GM23338 (cell line): ENCODE results near the gene PAXX. TPM values are rescaled to one million over a fixed set of nuclear protein-coding genes. Genes with fewer than 3 reads are reported as not detected.

Source experiments
- ATAC-seq: fragments of 200-7000 bp; cut with Tn5 transposase; 3 replicates; pipeline ENCODE4 v1.9.1; 2020
- DNase-seq: peaks from one replicate; pipeline ENCODE4 v3.0.0-alpha.2; 2015; ENCODE audit warnings: low spot score
- H2AFZ ChIP-seq: fragments of 200-600 bp; sonication (generic); 2 replicates; pipeline ENCODE4 v1.8.0; 2016; ENCODE audit warnings: antibody characterized with exemption, mild to moderate bottlenecking, moderate library complexity
- H3F3A ChIP-seq: fragments of 200-600 bp; sonication (generic); replicated peaks from 2 replicates; pipeline ENCODE4 v1.8.0; 2017; ENCODE audit warnings: antibody characterized with exemption, mixed run types, low read depth
- H3K27ac ChIP-seq: fragments of 200-600 bp; sonication (generic); 2 replicates; pipeline ENCODE4 v1.6.1; 2016; ENCODE audit warnings: low read depth
- H3K27me3 ChIP-seq: fragments of 200-600 bp; sonication (generic); 2 replicates; pipeline ENCODE4 v1.8.0; 2016; ENCODE audit warnings: mild to moderate bottlenecking, mixed run types, moderate library complexity; ENCODE audit not compliant: insufficient read depth
- H3K36me3 ChIP-seq: fragments of 200-600 bp; sonication (generic); 2 replicates; pipeline ENCODE4 v1.8.0; 2016; ENCODE audit warnings: mild to moderate bottlenecking; ENCODE audit not compliant: insufficient read depth
- H3K4me1 ChIP-seq: fragments of 200-600 bp; sonication (generic); 2 replicates; pipeline ENCODE4 v1.8.0; 2016; ENCODE audit warnings: mild to moderate bottlenecking, moderate library complexity; ENCODE audit not compliant: insufficient read depth
- H3K4me2 ChIP-seq: fragments of 200-600 bp; sonication (generic); 2 replicates; pipeline ENCODE4 v1.7.1; 2017; ENCODE audit warnings: mixed run types
- H3K4me3 ChIP-seq: fragments of 200-600 bp; sonication (generic); 2 replicates; pipeline ENCODE4 v1.6.1; 2016; ENCODE audit warnings: mixed run types
- H3K79me2 ChIP-seq: fragments of 200-600 bp; sonication (generic); replicated peaks from 2 replicates; pipeline ENCODE4 v1.8.0; 2017; ENCODE audit warnings: mild to moderate bottlenecking; ENCODE audit not compliant: insufficient read depth
- H3K9me2 ChIP-seq: fragments of 200-600 bp; sonication (generic); 2 replicates; pipeline ENCODE4 v1.8.0; 2017; ENCODE audit not compliant: insufficient read depth
- H4K20me1 ChIP-seq: fragments of 200-600 bp; sonication (generic); replicated peaks from 2 replicates; pipeline ENCODE4 v1.8.0; 2017; ENCODE audit warnings: mild to moderate bottlenecking; ENCODE audit not compliant: insufficient read depth
- H3K27ac Mint-ChIP-seq: 2 replicates; pipeline ENCODE4 v1.8.0; 2020; ENCODE audit warnings: inconsistent platforms, mild to moderate bottlenecking, moderate library complexity, mixed read lengths
- H3K27me3 Mint-ChIP-seq: 3 replicates; pipeline ENCODE4 v1.8.0; 2022; ENCODE audit warnings: low read depth, mild to moderate bottlenecking, moderate library complexity, mixed read lengths, inconsistent platforms; ENCODE audit not compliant: insufficient read depth, poor library complexity
- H3K36me3 Mint-ChIP-seq: 3 replicates; pipeline ENCODE4 v1.8.0; 2021; ENCODE audit warnings: low read depth, mild to moderate bottlenecking, inconsistent platforms, moderate library complexity, mixed read lengths
- H3K4me1 Mint-ChIP-seq: 3 replicates; pipeline ENCODE4 v1.8.0; 2020; ENCODE audit warnings: mild to moderate bottlenecking, inconsistent platforms, mixed read lengths
- H3K4me3 Mint-ChIP-seq: 3 replicates; pipeline ENCODE4 v1.8.0; 2021; ENCODE audit warnings: moderate library complexity, mild to moderate bottlenecking, inconsistent platforms, mixed read lengths
- H3K9me3 Mint-ChIP-seq: 3 replicates; pipeline ENCODE4 v1.8.0; 2020; ENCODE audit warnings: moderate library complexity, mild to moderate bottlenecking, inconsistent platforms, mixed read lengths
- CREB1 ChIP-seq: fragments of 250-450 bp; sonication (Bioruptor Pico); IDR thresholded peaks from 2 replicates; pipeline ENCODE4 v1.5.0; 2020; ENCODE audit warnings: low read depth, mild to moderate bottlenecking, moderate library complexity
- CTCF ChIP-seq, 2 experiments: fragments of 200-600 bp in 1 of 2; sonication (generic) in 1 of 2; conservative IDR thresholded peaks; 2 replicates each; pipeline versions ENCODE4 v1.5.1 to v1.6.1; 2016 to 2017; ENCODE audit warnings: antibody characterized with exemption in 2 of 2, low read depth in 2 of 2, mild to moderate bottlenecking in 2 of 2, moderate library complexity in 1 of 2
- ETS1 ChIP-seq: IDR thresholded peaks from 2 replicates; pipeline ENCODE4 v1.6.1; 2016; ENCODE audit warnings: antibody characterized with exemption
- EZH2 ChIP-seq: fragments of 200-600 bp; sonication (generic); IDR thresholded peaks from one replicate; pipeline ENCODE4 v1.8.0; 2017; ENCODE audit warnings: antibody characterized with exemption, mild to moderate bottlenecking, low read depth; ENCODE audit not compliant: unreplicated experiment
- EZH2phosphoT487 ChIP-seq: fragments of 200-600 bp; sonication (generic); IDR thresholded peaks from one replicate; pipeline ENCODE4 v1.8.1; 2018; ENCODE audit warnings: antibody characterized with exemption; ENCODE audit not compliant: unreplicated experiment
- JUNB ChIP-seq: IDR thresholded peaks from one replicate; pipeline ENCODE4 v1.6.1; 2016; ENCODE audit warnings: antibody characterized with exemption; ENCODE audit not compliant: unreplicated experiment
- NANOG ChIP-seq: IDR thresholded peaks from 2 replicates; pipeline ENCODE4 v1.6.1; 2016; ENCODE audit warnings: antibody characterized with exemption, borderline replicate concordance
- POLR2AphosphoS5 ChIP-seq: IDR thresholded peaks from 2 replicates; pipeline ENCODE4 v1.6.1; 2016; ENCODE audit warnings: antibody characterized with exemption, low read depth
- REST ChIP-seq: IDR thresholded peaks from one replicate; pipeline ENCODE4 v1.6.1; 2018; ENCODE audit warnings: antibody characterized with exemption; ENCODE audit not compliant: unreplicated experiment
- STAT1 ChIP-seq: IDR thresholded peaks from one replicate; pipeline ENCODE4 v1.6.1; 2016; ENCODE audit warnings: antibody characterized with exemption; ENCODE audit not compliant: unreplicated experiment
- ZNF114 ChIP-seq: fragments of 250-450 bp; sonication (Bioruptor Pico); IDR thresholded peaks from 2 replicates; pipeline ENCODE4 v1.5.0; 2020; ENCODE audit warnings: mild to moderate bottlenecking, moderate library complexity
- ZNF331 ChIP-seq: fragments of 250-450 bp; sonication (Bioruptor Pico); IDR thresholded peaks from 2 replicates; pipeline ENCODE4 v1.5.0; 2020; ENCODE audit warnings: low read depth, mild to moderate bottlenecking, moderate library complexity
- ZNF462 ChIP-seq: fragments of 250-450 bp; sonication (Bioruptor Pico); IDR thresholded peaks from 2 replicates; pipeline ENCODE4 v1.5.0; 2020; ENCODE audit warnings: mild to moderate bottlenecking, moderate library complexity
- polyA plus RNA-seq: library from polyadenylated mRNA; unstranded; fragments of >200 nt; fragmentation: Nextera tagmentation; extraction: Ambion mirVana; gene quantifications from 2 replicates; pipeline ENCODE4 v1.2.1, GENCODE V29; 2016
- total RNA-seq: library from RNA; depleted of rRNA; stranded (reverse); fragments of >200 nt; shearing (Covaris generic); gene quantifications from 2 replicates; pipeline ENCODE4 v1.2.3, GENCODE V29; 2014

The PAXX gene
- total and polyA plus RNA-seq, 2 experiments from 2014 or later = 71.5 to 86.0 TPM

- Mint-ChIP-seq H3K9me3 (no peaks in the 10 kb centered on the region; the same call in 2 of the 3 replicates), H3K36me3 (no peaks in the 10 kb centered on the region), H3K27me3 (peaks cover 4% of the 10 kb centered on the region), H3K4me1 (peaks cover 9% of the 10 kb centered on the region), H3K27ac (peak overlapping the region; percentile 38), H3K4me3 (peak overlapping the region; percentile 5; the same call in 1 of the 3 replicates)
- peaks cover 9% of the 10 kb centered on the region for H3K4me1 ChIP-seq
- H3F3A ChIP-seq = no peaks in the 10 kb centered on the region
- 0 out of 2 replicates have a peak overlapping the region, but pooled peaks have one; percentile 33 for H3K4me3 ChIP-seq
- DNase-seq (peak; percentile 55), ATAC-seq (peak; percentile 15)
- H3K27ac ChIP-seq = no peak overlapping the region; the same call in 1 of the 2 replicates
- peak overlapping the region; percentile 88 for H2AFZ ChIP-seq
- no peaks in the 10 kb centered on the region for H3K36me3 ChIP-seq
- H3K79me2 ChIP-seq = no peaks in the 10 kb centered on the region
- no peaks in the 10 kb centered on the region for H4K20me1 ChIP-seq
- TF ChIP-seq EZH2phosphoT487 = no peak
- TF ChIP-seq ZNF114 (CRISPR knock-in tag) = no peak
- no peak for TF ChIP-seq ETS1
- no peak for TF ChIP-seq ZNF331
- no peak for TF ChIP-seq NANOG
- TF ChIP-seq JUNB = no peak
- TF ChIP-seq CREB1 = no peak
- TF ChIP-seq STAT1 = no peak
- TF ChIP-seq REST = no peak
- no peak for TF ChIP-seq EZH2
- TF ChIP-seq ZNF462 (CRISPR knock-in tag) = no peak
- TF ChIP-seq CTCF (conservative IDR thresholded peaks at IDR 0.05; ENCODE audit: low read depth in 2 of 2) = no peak
- TF ChIP-seq POLR2AphosphoS5 = no peak
- no peaks in the 10 kb centered on the region for H3K9me2 ChIP-seq
- peak overlapping the region; percentile 67 for H3K4me2 ChIP-seq
- H3K27me3 ChIP-seq = no peaks in the 10 kb centered on the region
These were observed 26.3 kb upstream of the PAXX start for GRCh38 chr9:136965771-136966484.
